Ishikawa (cell line): ENCODE measurements around the gene NRXN3.

Experiments used
- CEBPB ChIP-seq: IDR thresholded peaks from 2 replicates; pipeline ENCODE4 v1.6.1; 2012
- CREB1 ChIP-seq: IDR thresholded peaks from 2 replicates; pipeline ENCODE4 v1.6.1; 2012; ENCODE audit warnings: low read depth
- EGR1 ChIP-seq: IDR thresholded peaks from 2 replicates; pipeline ENCODE4 v1.6.1; 2012
- EP300 ChIP-seq: IDR thresholded peaks from 2 replicates; pipeline ENCODE4 v1.6.1; 2012; ENCODE audit warnings: borderline replicate concordance
- FOXM1 ChIP-seq: IDR thresholded peaks from 2 replicates; pipeline ENCODE4 v1.6.1; 2012; ENCODE audit warnings: low read depth, borderline replicate concordance
- NFIC ChIP-seq: IDR thresholded peaks from 2 replicates; pipeline ENCODE4 v1.6.1; 2012
- RAD21 ChIP-seq: IDR thresholded peaks from 2 replicates; pipeline ENCODE4 v1.6.1; 2012; ENCODE audit warnings: low read depth
- TAF1 ChIP-seq: IDR thresholded peaks from 2 replicates; pipeline ENCODE4 v1.6.1; 2012; ENCODE audit warnings: low read depth, mild to moderate bottlenecking
- TCF12 ChIP-seq: IDR thresholded peaks from 2 replicates; pipeline ENCODE4 v1.6.1; 2012; ENCODE audit warnings: low read depth
- TEAD4 ChIP-seq: IDR thresholded peaks from 2 replicates; pipeline ENCODE4 v1.6.1; 2012
- YY1 ChIP-seq: IDR thresholded peaks from 2 replicates; pipeline ENCODE4 v1.6.1; 2012; ENCODE audit warnings: low read depth
- ZBTB7A ChIP-seq: IDR thresholded peaks from 2 replicates; pipeline ENCODE4 v1.6.1; 2012; ENCODE audit warnings: low read depth
- TF ChIP-seq, protein P1 (sequence below): IDR thresholded peaks from 2 replicates; pipeline ENCODE4 v1.6.1; 2012
- TF ChIP-seq, protein P2 (sequence below): IDR thresholded peaks from 2 replicates; pipeline ENCODE4 v1.6.1; 2012
- TF ChIP-seq, protein P3 (sequence below): IDR thresholded peaks from 2 replicates; pipeline ENCODE4 v1.6.1; 2012; ENCODE audit warnings: low read depth, mild to moderate bottlenecking

The NRXN3 gene

DNA sequence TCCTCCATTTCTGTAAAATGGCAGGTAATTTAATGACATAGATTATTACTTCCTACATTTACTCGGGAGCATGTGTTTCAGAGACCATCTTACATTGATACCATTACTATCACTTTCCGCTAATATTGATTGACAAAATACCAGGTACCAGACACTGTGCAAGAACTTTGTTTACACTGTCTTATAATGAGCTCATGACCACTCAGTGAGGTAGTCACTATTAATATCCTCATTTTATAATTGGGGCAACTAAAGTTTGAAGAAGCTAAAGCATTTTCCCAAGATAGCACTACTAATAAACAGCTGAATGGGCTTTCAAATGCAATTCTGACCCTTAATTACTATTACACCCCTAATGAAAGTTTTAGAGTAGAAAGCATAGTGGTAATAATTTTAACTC, 1306.4 kb downstream of the NRXN3 start:
- TF ChIP-seq TCF12 (no peak), EP300 (no peak), NFIC (no peak), CREB1 (no peak), RAD21 (no peak), ZBTB7A (no peak), YY1 (no peak), EGR1 (no peak), CEBPB (no peak), TAF1 (no peak), FOXM1 (no peak), TEAD4 (no peak)
- TF ChIP-seq, protein P1, sequence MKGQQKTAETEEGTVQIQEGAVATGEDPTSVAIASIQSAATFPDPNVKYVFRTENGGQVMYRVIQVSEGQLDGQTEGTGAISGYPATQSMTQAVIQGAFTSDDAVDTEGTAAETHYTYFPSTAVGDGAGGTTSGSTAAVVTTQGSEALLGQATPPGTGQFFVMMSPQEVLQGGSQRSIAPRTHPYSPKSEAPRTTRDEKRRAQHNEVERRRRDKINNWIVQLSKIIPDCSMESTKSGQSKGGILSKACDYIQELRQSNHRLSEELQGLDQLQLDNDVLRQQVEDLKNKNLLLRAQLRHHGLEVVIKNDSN = no peak
- TF ChIP-seq, protein P2, sequence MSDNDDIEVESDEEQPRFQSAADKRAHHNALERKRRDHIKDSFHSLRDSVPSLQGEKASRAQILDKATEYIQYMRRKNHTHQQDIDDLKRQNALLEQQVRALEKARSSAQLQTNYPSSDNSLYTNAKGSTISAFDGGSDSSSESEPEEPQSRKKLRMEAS = no peak
- TF ChIP-seq, protein P3, sequence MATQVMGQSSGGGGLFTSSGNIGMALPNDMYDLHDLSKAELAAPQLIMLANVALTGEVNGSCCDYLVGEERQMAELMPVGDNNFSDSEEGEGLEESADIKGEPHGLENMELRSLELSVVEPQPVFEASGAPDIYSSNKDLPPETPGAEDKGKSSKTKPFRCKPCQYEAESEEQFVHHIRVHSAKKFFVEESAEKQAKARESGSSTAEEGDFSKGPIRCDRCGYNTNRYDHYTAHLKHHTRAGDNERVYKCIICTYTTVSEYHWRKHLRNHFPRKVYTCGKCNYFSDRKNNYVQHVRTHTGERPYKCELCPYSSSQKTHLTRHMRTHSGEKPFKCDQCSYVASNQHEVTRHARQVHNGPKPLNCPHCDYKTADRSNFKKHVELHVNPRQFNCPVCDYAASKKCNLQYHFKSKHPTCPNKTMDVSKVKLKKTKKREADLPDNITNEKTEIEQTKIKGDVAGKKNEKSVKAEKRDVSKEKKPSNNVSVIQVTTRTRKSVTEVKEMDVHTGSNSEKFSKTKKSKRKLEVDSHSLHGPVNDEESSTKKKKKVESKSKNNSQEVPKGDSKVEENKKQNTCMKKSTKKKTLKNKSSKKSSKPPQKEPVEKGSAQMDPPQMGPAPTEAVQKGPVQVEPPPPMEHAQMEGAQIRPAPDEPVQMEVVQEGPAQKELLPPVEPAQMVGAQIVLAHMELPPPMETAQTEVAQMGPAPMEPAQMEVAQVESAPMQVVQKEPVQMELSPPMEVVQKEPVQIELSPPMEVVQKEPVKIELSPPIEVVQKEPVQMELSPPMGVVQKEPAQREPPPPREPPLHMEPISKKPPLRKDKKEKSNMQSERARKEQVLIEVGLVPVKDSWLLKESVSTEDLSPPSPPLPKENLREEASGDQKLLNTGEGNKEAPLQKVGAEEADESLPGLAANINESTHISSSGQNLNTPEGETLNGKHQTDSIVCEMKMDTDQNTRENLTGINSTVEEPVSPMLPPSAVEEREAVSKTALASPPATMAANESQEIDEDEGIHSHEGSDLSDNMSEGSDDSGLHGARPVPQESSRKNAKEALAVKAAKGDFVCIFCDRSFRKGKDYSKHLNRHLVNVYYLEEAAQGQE = no peak

DNA sequence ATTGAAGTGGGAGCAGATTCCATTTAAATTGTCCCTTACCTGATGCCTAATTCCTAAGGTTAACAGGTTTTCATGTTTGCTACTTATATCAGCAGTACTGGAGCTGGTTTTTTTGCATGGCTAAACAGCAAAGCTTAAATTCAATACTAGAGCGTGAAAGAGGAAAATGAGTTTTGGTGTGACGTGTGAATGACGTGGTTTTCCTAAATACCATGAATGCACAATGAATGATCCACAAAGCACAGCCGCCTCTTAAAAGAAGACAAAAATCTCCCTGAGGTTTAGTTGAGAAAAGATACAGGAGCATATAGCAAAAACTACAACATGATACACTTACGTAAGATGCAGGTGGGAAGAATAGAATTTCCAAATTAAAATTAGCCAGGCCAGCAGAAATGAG, 1310.0 kb downstream of the NRXN3 start:
- no peak for TF ChIP-seq CREB1
- no peak for TF ChIP-seq FOXM1
- TF ChIP-seq RAD21 = no peak
- TF ChIP-seq, protein P1 = no peak
- no peak for TF ChIP-seq EGR1
- no peak for TF ChIP-seq CEBPB
- no peak for TF ChIP-seq TEAD4
- TF ChIP-seq EP300 = no peak
- no peak for TF ChIP-seq NFIC
- no peak for TF ChIP-seq ZBTB7A

DNA sequence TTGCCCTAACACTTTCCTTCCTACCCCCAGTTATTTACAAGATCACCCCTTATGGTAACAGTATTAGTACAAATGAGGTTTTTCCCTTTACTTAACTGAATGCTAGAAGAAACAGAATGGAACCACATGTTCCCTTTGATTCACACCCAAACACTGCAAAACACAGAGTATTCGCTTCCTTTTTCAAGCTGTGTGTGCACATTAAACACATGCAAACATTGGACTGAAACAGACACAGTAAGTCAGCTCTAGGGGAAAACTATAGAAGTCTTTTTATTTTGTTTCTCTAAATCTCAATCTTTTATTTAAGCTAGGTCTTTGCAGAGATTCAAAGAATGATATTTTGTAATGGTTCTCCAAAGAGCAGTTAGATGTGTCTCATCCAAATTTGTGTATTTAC, 1312.7 kb downstream of the NRXN3 start:
- TF ChIP-seq ZBTB7A = no peak
- no peak for TF ChIP-seq CEBPB
- TF ChIP-seq TAF1 = no peak
- TF ChIP-seq TEAD4 = no peak
- TF ChIP-seq, protein P1 = no peak
- TF ChIP-seq NFIC = no peak
- TF ChIP-seq FOXM1 = no peak
- TF ChIP-seq EP300 = no peak
- TF ChIP-seq RAD21 = no peak
- TF ChIP-seq, protein P2 = no peak
- no peak for TF ChIP-seq EGR1
- TF ChIP-seq TCF12 = no peak
- TF ChIP-seq YY1 = no peak

DNA sequence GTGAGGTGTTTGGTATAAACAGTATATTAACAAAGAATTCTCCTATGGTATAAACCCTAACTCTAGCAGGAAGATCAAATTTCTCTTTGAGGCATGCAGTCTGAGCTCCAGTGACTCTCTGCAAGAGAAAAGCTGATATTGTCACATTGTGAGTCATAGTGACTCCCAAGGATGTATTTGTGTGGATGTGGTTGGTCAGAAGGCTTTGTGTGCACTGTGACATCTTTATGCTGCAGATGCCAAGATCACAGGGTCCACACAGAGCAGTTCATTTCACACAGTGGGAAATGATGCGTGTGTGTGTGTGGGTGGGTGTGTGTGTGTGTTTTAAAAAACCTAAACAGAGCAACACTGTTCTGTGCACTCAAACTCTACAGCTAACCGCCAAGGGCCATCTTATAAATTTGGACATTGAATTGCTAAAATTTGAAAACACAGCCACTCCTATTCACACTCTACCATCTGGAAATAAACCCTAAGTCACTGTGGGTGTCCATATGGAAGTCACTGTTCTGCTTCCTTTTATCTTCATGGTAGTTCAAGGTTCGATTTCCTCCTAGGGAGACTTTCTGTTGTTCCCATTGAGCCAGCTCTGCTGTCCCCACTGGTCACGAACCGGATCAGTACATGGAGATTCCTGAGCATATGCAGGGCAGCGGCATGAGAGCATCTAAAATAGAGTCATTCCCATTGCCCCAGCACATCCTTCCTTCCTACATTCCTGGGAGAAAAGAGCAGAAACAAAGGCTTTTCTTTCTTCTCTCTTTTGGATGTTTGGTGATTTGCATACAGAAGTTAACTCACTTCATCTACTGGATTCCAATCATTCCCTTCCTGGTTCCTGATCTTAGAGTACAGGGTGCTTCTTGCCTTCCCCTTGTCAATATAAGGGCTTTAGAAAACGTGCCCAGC, 1313.6 kb downstream of the NRXN3 start:
- TF ChIP-seq ZBTB7A (no peak), RAD21 (no peak), FOXM1 (no peak), TEAD4 (no peak)
- TF ChIP-seq, protein P1 = no peak
- TF ChIP-seq, protein P3 = no peak

DNA sequence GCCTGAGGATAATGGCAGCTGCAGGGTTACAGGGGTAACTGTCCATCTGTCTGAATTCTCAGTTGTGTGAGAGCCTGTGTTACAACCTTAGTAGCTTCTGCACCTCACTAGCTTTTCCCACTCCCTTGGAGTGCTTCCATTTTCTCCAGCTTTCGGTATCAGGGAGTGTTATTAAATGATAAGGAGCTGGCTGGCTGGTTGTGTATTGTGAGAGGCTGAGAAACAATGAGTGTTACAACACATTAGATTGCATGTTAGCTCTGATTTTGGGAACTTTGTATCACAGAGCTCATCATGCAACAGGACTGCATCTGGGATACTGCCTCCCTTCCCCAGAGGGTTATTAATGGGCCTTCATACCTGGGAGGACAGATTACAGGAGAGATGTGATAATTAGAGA, 1317.5 kb downstream of the NRXN3 start:
- TF ChIP-seq CREB1 (no peak), TAF1 (no peak), EGR1 (no peak), RAD21 (no peak), YY1 (no peak), EP300 (no peak), FOXM1 (no peak), CEBPB (no peak), TEAD4 (no peak), ZBTB7A (no peak), TCF12 (no peak), NFIC (no peak)
- TF ChIP-seq, protein P1 = no peak
- TF ChIP-seq, protein P3 = no peak
- TF ChIP-seq, protein P2 = no peak
